Measurements from ENCODE around the gene TBC1D3B. TPM values are rescaled to one million over a fixed set of nuclear protein-coding genes. Genes with fewer than 3 reads are reported as not detected.

TBC1D3B gene
- total RNA-seq, 1 experiment from 2014 or later = 12.5 TPM

DNA sequence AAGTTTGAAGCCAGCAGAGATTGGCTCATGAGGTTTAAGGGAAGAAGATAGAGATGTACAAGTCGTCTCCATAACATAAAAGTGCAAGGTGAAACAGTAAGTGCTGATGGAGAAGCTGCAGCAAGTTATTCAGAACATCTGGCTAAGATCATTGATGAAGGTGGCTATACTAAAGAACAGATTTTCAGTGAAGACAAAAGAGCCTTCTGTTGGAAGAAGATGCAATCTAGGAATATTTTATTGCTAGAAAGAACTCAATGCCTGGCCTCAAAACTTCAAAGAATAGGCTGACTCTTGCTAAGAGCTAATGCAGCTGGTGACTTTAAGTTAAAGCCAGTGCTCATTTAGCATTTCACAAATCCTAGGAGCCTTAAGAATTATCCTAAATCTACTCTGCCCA lies 46.8 kb downstream of the TBC1D3B start:
- Mint-ChIP-seq H3K27me3 (ENCODE audit: insufficient read depth, unreplicated experiment) (peaks cover 8% of the 10 kb centered on the region), H3K36me3 (ENCODE audit: insufficient read depth, unreplicated experiment) (no peaks in the 10 kb centered on the region), H3K27ac (ENCODE audit: unreplicated experiment) (no peak overlapping the region), H3K4me3 (ENCODE audit: unreplicated experiment) (no peak overlapping the region), H3K4me1 (ENCODE audit: low read depth, unreplicated experiment) (no peaks in the 10 kb centered on the region), H3K9me3 (ENCODE audit: unreplicated experiment) (peaks cover 18% of the 10 kb centered on the region)
- Histone ChIP-seq H3K36me3 (ENCODE audit: control insufficient read depth, insufficient read depth, low read length) (no peaks in the 10 kb centered on the region), H3K27me3 (replicated peaks; ENCODE audit: control insufficient read depth, insufficient read depth, low read length) (no peaks in the 10 kb centered on the region), H3K4me3 (ENCODE audit: low read depth, low read length) (no peak overlapping the region), H3K9me3 (peaks cover 17% of the 10 kb centered on the region), H3K4me1 (no peaks in the 10 kb centered on the region)
- POLR2A ChIA-PET = no interaction called here
- no TSS peak for BruUV-seq (replicated peaks)
- DNase-seq = no peak
- CTCF ChIA-PET = no interaction called here
- intact Hi-C loops (cut with micrococcal nuclease; ENCODE audit: unreplicated experiment) = no loop called here
- TF ChIP-seq, protein P1, sequence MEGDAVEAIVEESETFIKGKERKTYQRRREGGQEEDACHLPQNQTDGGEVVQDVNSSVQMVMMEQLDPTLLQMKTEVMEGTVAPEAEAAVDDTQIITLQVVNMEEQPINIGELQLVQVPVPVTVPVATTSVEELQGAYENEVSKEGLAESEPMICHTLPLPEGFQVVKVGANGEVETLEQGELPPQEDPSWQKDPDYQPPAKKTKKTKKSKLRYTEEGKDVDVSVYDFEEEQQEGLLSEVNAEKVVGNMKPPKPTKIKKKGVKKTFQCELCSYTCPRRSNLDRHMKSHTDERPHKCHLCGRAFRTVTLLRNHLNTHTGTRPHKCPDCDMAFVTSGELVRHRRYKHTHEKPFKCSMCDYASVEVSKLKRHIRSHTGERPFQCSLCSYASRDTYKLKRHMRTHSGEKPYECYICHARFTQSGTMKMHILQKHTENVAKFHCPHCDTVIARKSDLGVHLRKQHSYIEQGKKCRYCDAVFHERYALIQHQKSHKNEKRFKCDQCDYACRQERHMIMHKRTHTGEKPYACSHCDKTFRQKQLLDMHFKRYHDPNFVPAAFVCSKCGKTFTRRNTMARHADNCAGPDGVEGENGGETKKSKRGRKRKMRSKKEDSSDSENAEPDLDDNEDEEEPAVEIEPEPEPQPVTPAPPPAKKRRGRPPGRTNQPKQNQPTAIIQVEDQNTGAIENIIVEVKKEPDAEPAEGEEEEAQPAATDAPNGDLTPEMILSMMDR (IDR thresholded peaks at IDR 0.05; ENCODE audit: insufficient read depth in 1 of 2, low read depth in 1 of 2, low read length in 1 of 2, severe bottlenecking in 1 of 2, unreplicated experiment in 1 of 2) = no peak

DNA sequence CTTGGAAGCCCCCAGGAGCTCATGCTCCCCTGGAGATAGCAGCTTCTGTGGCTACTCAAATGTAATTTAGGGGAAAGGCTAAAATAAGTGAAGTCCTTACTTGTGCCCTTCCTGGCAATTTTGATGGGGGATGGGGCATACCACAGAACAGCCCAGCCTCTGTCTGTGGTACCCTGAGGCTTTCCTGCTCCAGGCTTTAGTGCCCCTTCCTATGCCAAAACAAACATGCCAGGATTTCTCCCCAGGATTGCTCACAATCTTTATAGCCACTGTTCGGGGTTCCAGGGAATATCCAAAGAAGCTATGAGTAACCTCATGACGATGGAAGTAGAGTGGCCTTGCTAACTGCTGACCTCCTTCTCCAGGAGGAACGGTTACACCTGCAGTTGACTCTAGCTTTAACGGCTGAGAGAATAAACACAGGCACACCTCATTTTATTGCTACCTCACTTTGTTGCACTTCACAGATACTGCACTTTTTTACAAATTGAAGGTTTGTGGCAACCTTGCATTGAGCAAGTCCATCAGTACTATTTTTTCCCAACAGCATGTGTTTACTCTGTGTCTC lies 47.9 kb downstream of the TBC1D3B start:
- BruUV-seq (replicated peaks) = no TSS peak
- no peak for DNase-seq

DNA sequence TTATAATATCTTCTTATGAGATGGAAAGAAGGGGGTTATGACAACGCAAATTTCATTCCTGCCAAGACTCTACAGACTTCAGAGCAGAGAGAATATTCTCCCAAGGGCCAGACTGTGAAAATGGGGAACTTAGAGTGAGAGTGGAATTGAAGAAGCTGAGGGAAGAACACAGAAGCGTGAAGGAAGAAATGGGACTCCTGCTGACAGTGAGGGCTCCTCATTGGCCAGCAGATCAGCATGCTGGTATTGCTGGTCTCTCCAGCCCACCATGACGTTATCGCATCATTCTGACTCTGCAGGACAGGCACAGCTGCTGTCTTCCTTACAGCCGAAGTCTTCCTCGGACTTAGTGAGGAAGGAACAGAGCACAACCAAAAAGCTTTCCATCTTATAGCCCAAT lies 48.5 kb downstream of the TBC1D3B start:
- Mint-ChIP-seq H3K4me3 (ENCODE audit: unreplicated experiment) (no peak overlapping the region), H3K27me3 (ENCODE audit: insufficient read depth, unreplicated experiment) (peaks cover 8% of the 10 kb centered on the region), H3K4me1 (ENCODE audit: low read depth, unreplicated experiment) (no peaks in the 10 kb centered on the region), H3K27ac (ENCODE audit: unreplicated experiment) (no peak overlapping the region), H3K9me3 (ENCODE audit: unreplicated experiment) (peaks cover 18% of the 10 kb centered on the region), H3K36me3 (ENCODE audit: insufficient read depth, unreplicated experiment) (no peaks in the 10 kb centered on the region)
- TF ChIP-seq, protein P1 (IDR thresholded peaks at IDR 0.05; ENCODE audit: insufficient read depth in 1 of 2, low read depth in 1 of 2, low read length in 1 of 2, severe bottlenecking in 1 of 2, unreplicated experiment in 1 of 2) = no peak
- Histone ChIP-seq H3K9me3 (peaks cover 17% of the 10 kb centered on the region), H3K27me3 (replicated peaks; ENCODE audit: control insufficient read depth, insufficient read depth, low read length) (no peaks in the 10 kb centered on the region), H3K4me1 (no peaks in the 10 kb centered on the region), H3K36me3 (ENCODE audit: control insufficient read depth, insufficient read depth, low read length) (no peaks in the 10 kb centered on the region), H3K4me3 (ENCODE audit: low read depth, low read length) (no peak overlapping the region)
- no peak for DNase-seq
- no TSS peak for BruUV-seq (replicated peaks)
- intact Hi-C loops (cut with micrococcal nuclease; ENCODE audit: unreplicated experiment) = no loop called here
- POLR2A ChIA-PET = no interaction called here
- CTCF ChIA-PET = no interaction called here

More for the DNA sequence above, 47.9 kb downstream of the TBC1D3B start:
- H3K27ac Mint-ChIP-seq (ENCODE audit: unreplicated experiment) = no peak overlapping the region
- ChIA-PET POLR2A (no interaction called here), CTCF (no interaction called here)
- H3K36me3 Mint-ChIP-seq (ENCODE audit: insufficient read depth, unreplicated experiment) = no peaks in the 10 kb centered on the region
- H3K4me3 Mint-ChIP-seq (ENCODE audit: unreplicated experiment) = no peak overlapping the region
- no peaks in the 10 kb centered on the region for H3K4me1 Mint-ChIP-seq (ENCODE audit: low read depth, unreplicated experiment)
- Histone ChIP-seq H3K4me1 (no peaks in the 10 kb centered on the region), H3K9me3 (peaks cover 17% of the 10 kb centered on the region), H3K36me3 (ENCODE audit: control insufficient read depth, insufficient read depth, low read length) (no peaks in the 10 kb centered on the region), H3K27me3 (replicated peaks; ENCODE audit: control insufficient read depth, insufficient read depth, low read length) (no peaks in the 10 kb centered on the region), H3K4me3 (ENCODE audit: low read depth, low read length) (no peak overlapping the region)
- TF ChIP-seq, protein P1 (IDR thresholded peaks at IDR 0.05; ENCODE audit: insufficient read depth in 1 of 2, low read depth in 1 of 2, low read length in 1 of 2, severe bottlenecking in 1 of 2, unreplicated experiment in 1 of 2) = no peak
- peaks cover 18% of the 10 kb centered on the region for H3K9me3 Mint-ChIP-seq (ENCODE audit: unreplicated experiment)
- intact Hi-C loops (cut with micrococcal nuclease; ENCODE audit: unreplicated experiment) = no loop called here
- peaks cover 8% of the 10 kb centered on the region for H3K27me3 Mint-ChIP-seq (ENCODE audit: insufficient read depth, unreplicated experiment)
